Effector memory CD4-positive, alpha-beta T cell (primary cell): Measurements from ENCODE around the gene TRIM44.
A peak's percentile ranks its signal among the peaks of the same experiment; 100 is the strongest.
"Not testable (repeated sequence)": the region's sequence is repeated elsewhere in the genome, so short reads cannot be mapped to it uniquely, and the experiment has no call there.

ENCODE experiments used
- DNase-seq, 3 donors: peaks; one replicate each; pipeline ENCODE4 v3.0.0-alpha.2; 2020
- H3K27ac ChIP-seq: 2 replicates; pipeline ENCODE4 v1.7.0; 2013; ENCODE audit warnings: mild to moderate bottlenecking, low read length, moderate library complexity; ENCODE audit not compliant: insufficient read depth, poor library complexity, severe bottlenecking
- H3K27me3 ChIP-seq: replicated peaks from 2 replicates; pipeline ENCODE4 v1.7.0; 2013; ENCODE audit warnings: mild to moderate bottlenecking, low read length; ENCODE audit not compliant: insufficient read depth, control insufficient read depth, poor library complexity, severe bottlenecking
- H3K36me3 ChIP-seq: 2 replicates; pipeline ENCODE4 v1.7.0; 2013; ENCODE audit warnings: mild to moderate bottlenecking, low read length, moderate library complexity; ENCODE audit not compliant: control insufficient read depth, insufficient read depth
- H3K4me1 ChIP-seq: 2 replicates; pipeline ENCODE4 v1.7.0; 2013; ENCODE audit warnings: low read length, mild to moderate bottlenecking; ENCODE audit not compliant: control insufficient read depth, insufficient read depth, poor library complexity, severe bottlenecking
- H3K4me3 ChIP-seq: 2 replicates; pipeline ENCODE4 v1.7.0; 2013; ENCODE audit warnings: low read length, low read depth, mild to moderate bottlenecking; ENCODE audit not compliant: insufficient read depth, poor library complexity, severe bottlenecking
- H3K9me3 ChIP-seq: 2 replicates; pipeline ENCODE4 v1.7.0; 2013; ENCODE audit warnings: mild to moderate bottlenecking, low read length, moderate library complexity; ENCODE audit not compliant: control insufficient read depth

TRIM44 gene

GRCh38 chr11:35652786-35653185, 9.8 kb upstream of the TRIM44 start:
- not testable (repeated sequence) for H3K4me1 ChIP-seq, H3K4me3 ChIP-seq, H3K36me3 ChIP-seq, H3K9me3 ChIP-seq, DNase-seq, H3K27me3 ChIP-seq, H3K27ac ChIP-seq

GRCh38 chr11:35654711-35655110, 7.9 kb upstream of the TRIM44 start:
- Histone ChIP-seq H3K27ac (no peak overlapping the region), H3K27me3 (peaks cover 6% of the 10 kb centered on the region), H3K4me1 (no peaks in the 10 kb centered on the region), H3K4me3 (no peak overlapping the region), H3K9me3 (no peaks in the 10 kb centered on the region), H3K36me3 (no peaks in the 10 kb centered on the region)
- DNase-seq = no peak

GRCh38 chr11:35655254-35655653, 7.3 kb upstream of the TRIM44 start:
- no peak for DNase-seq
- Histone ChIP-seq H3K27me3 (peaks cover 6% of the 10 kb centered on the region), H3K4me1 (no peaks in the 10 kb centered on the region), H3K4me3 (no peak overlapping the region), H3K9me3 (no peaks in the 10 kb centered on the region), H3K36me3 (no peaks in the 10 kb centered on the region), H3K27ac (no peak overlapping the region)

- Histone ChIP-seq H3K4me1 (no peaks in the 10 kb centered on the region), H3K36me3 (no peaks in the 10 kb centered on the region), H3K4me3 (no peak overlapping the region), H3K27ac (no peak overlapping the region), H3K9me3 (no peaks in the 10 kb centered on the region), H3K27me3 (peaks cover 6% of the 10 kb centered on the region)
- no peak for DNase-seq
Observed at GRCh38 chr11:35655856-35656255, 6.7 kb upstream of the TRIM44 start.

GRCh38 chr11:35658020-35658948, 4.3 kb upstream of the TRIM44 start:
- no peaks in the 10 kb centered on the region for H3K9me3 ChIP-seq
- no peak overlapping the region for H3K4me3 ChIP-seq
- peaks cover 10% of the 10 kb centered on the region for H3K4me1 ChIP-seq
- H3K27me3 ChIP-seq = peaks cover 6% of the 10 kb centered on the region
- DNase-seq = no peak
- H3K36me3 ChIP-seq = no peaks in the 10 kb centered on the region
- no peak overlapping the region for H3K27ac ChIP-seq

GRCh38 chr11:35661534-35661933, 1.0 kb upstream of the TRIM44 start:
- peak overlapping the region; percentile 80 for H3K27ac ChIP-seq
- no peaks in the 10 kb centered on the region for H3K9me3 ChIP-seq
- no peaks in the 10 kb centered on the region for H3K36me3 ChIP-seq
- H3K27me3 ChIP-seq = peaks cover 2% of the 10 kb centered on the region
- H3K4me1 ChIP-seq = peaks cover 14% of the 10 kb centered on the region
- no peak overlapping the region for H3K4me3 ChIP-seq
- DNase-seq = no peak

- peak overlapping the region; percentile 80 for H3K27ac ChIP-seq
- H3K36me3 ChIP-seq = no peaks in the 10 kb centered on the region
- H3K9me3 ChIP-seq = peaks cover 2% of the 10 kb centered on the region
- peaks cover 14% of the 10 kb centered on the region for H3K4me1 ChIP-seq
- DNase-seq = peak in 2 of 3 donors; percentile 3 to 49
- peak overlapping the region; percentile 91 for H3K4me3 ChIP-seq
- no peaks in the 10 kb centered on the region for H3K27me3 ChIP-seq
Observed at GRCh38 chr11:35662061-35662648, 420 bp upstream of the TRIM44 start.

GRCh38 chr11:35663408-35663702, 780 bp downstream of the TRIM44 start:
- H3K27me3 ChIP-seq = no peaks in the 10 kb centered on the region
- DNase-seq = no peak
- peaks cover 14% of the 10 kb centered on the region for H3K4me1 ChIP-seq
- peak overlapping the region; percentile 80 for H3K27ac ChIP-seq
- no peaks in the 10 kb centered on the region for H3K36me3 ChIP-seq
- H3K9me3 ChIP-seq = peaks cover 6% of the 10 kb centered on the region
- peak overlapping the region; percentile 91 for H3K4me3 ChIP-seq

GRCh38 chr11:35664977-35665441, 2.4 kb downstream of the TRIM44 start:
- no peak overlapping the region for H3K4me3 ChIP-seq
- no peak overlapping the region for H3K27ac ChIP-seq
- no peaks in the 10 kb centered on the region for H3K27me3 ChIP-seq
- H3K4me1 ChIP-seq = peaks cover 14% of the 10 kb centered on the region
- DNase-seq = no peak
- peaks cover 6% of the 10 kb centered on the region for H3K9me3 ChIP-seq
- H3K36me3 ChIP-seq = no peaks in the 10 kb centered on the region

GRCh38 chr11:35667257-35667656, 4.7 kb downstream of the TRIM44 start:
- peaks cover 11% of the 10 kb centered on the region for H3K4me1 ChIP-seq
- H3K4me3 ChIP-seq = no peak overlapping the region
- no peaks in the 10 kb centered on the region for H3K36me3 ChIP-seq
- H3K9me3 ChIP-seq = peaks cover 6% of the 10 kb centered on the region
- no peaks in the 10 kb centered on the region for H3K27me3 ChIP-seq
- no peak for DNase-seq
- H3K27ac ChIP-seq = no peak overlapping the region
